HUES6 (cell line): ENCODE measurements around the gene TTC22.

ENCODE experiments used
- H3K27ac ChIP-seq: 2 replicates; pipeline ENCODE4 v1.7.0; 2013; ENCODE audit warnings: low read depth, mild to moderate bottlenecking, low read length, inconsistent platforms
- H3K27me3 ChIP-seq: 2 replicates; pipeline ENCODE4 v1.6.1; 2013; ENCODE audit warnings: low read length; ENCODE audit not compliant: control insufficient read depth, insufficient read depth
- H3K36me3 ChIP-seq: 2 replicates; pipeline ENCODE4 v1.6.1; 2013; ENCODE audit warnings: low read length; ENCODE audit not compliant: control insufficient read depth, insufficient read depth
- H3K4me1 ChIP-seq: 2 replicates; pipeline ENCODE4 v1.6.1; 2013; ENCODE audit warnings: low read length; ENCODE audit not compliant: control insufficient read depth, insufficient read depth
- H3K4me3 ChIP-seq: 2 replicates; pipeline ENCODE4 v1.5.1; 2013; ENCODE audit warnings: low read depth, low read length
- H3K9ac ChIP-seq: one replicate; pipeline ENCODE4 v1.6.1; 2013; ENCODE audit warnings: mild to moderate bottlenecking, low read length
- H3K9me3 ChIP-seq: 2 replicates; pipeline ENCODE4 v1.6.1; 2013; ENCODE audit warnings: low read depth, low read length; ENCODE audit not compliant: control insufficient read depth, insufficient read depth

TTC22 gene

GRCh38 chr1:54813485-54814125, 12.5 kb upstream of the TTC22 start:
- no peak overlapping the region for H3K4me3 ChIP-seq
- H3K9me3 ChIP-seq = no peaks in the 10 kb centered on the region
- no peak overlapping the region for H3K9ac ChIP-seq
- no peaks in the 10 kb centered on the region for H3K36me3 ChIP-seq
- no peaks in the 10 kb centered on the region for H3K27me3 ChIP-seq
- H3K27ac ChIP-seq = no peak overlapping the region
- peaks cover 22% of the 10 kb centered on the region for H3K4me1 ChIP-seq

- Histone ChIP-seq H3K4me1 (peaks cover 22% of the 10 kb centered on the region), H3K27me3 (no peaks in the 10 kb centered on the region), H3K27ac (no peak overlapping the region), H3K4me3 (no peak overlapping the region), H3K9me3 (no peaks in the 10 kb centered on the region), H3K9ac (no peak overlapping the region), H3K36me3 (no peaks in the 10 kb centered on the region)
Measured at GRCh38 chr1:54812801-54813484, 11.8 kb upstream of the TTC22 start.

GRCh38 chr1:54811739-54812655, 10.9 kb upstream of the TTC22 start:
- no peak overlapping the region for H3K27ac ChIP-seq
- no peak overlapping the region for H3K9ac ChIP-seq
- H3K27me3 ChIP-seq = no peaks in the 10 kb centered on the region
- no peaks in the 10 kb centered on the region for H3K36me3 ChIP-seq
- H3K9me3 ChIP-seq = no peaks in the 10 kb centered on the region
- H3K4me1 ChIP-seq = peaks cover 22% of the 10 kb centered on the region
- no peak overlapping the region for H3K4me3 ChIP-seq

GRCh38 chr1:54811066-54811465, 9.9 kb upstream of the TTC22 start:
- H3K36me3 ChIP-seq = no peaks in the 10 kb centered on the region
- H3K9me3 ChIP-seq = no peaks in the 10 kb centered on the region
- H3K4me3 ChIP-seq = no peak overlapping the region
- H3K9ac ChIP-seq = no peak overlapping the region
- H3K4me1 ChIP-seq = peaks cover 22% of the 10 kb centered on the region
- no peaks in the 10 kb centered on the region for H3K27me3 ChIP-seq
- no peak overlapping the region for H3K27ac ChIP-seq

GRCh38 chr1:54810153-54810942, 9.2 kb upstream of the TTC22 start:
- no peak overlapping the region for H3K27ac ChIP-seq
- H3K4me3 ChIP-seq = no peak overlapping the region
- H3K4me1 ChIP-seq = peaks cover 22% of the 10 kb centered on the region
- H3K9ac ChIP-seq = no peak overlapping the region
- H3K36me3 ChIP-seq = no peaks in the 10 kb centered on the region
- no peaks in the 10 kb centered on the region for H3K9me3 ChIP-seq
- no peaks in the 10 kb centered on the region for H3K27me3 ChIP-seq

GRCh38 chr1:54809496-54810074, 8.5 kb upstream of the TTC22 start:
- H3K4me1 ChIP-seq = peaks cover 21% of the 10 kb centered on the region
- no peaks in the 10 kb centered on the region for H3K9me3 ChIP-seq
- H3K27me3 ChIP-seq = no peaks in the 10 kb centered on the region
- H3K9ac ChIP-seq = no peak overlapping the region
- no peaks in the 10 kb centered on the region for H3K36me3 ChIP-seq
- no peak overlapping the region for H3K4me3 ChIP-seq
- no peak overlapping the region for H3K27ac ChIP-seq

GRCh38 chr1:54808443-54809207, 7.5 kb upstream of the TTC22 start:
- Histone ChIP-seq H3K27ac (no peak overlapping the region), H3K4me1 (peaks cover 12% of the 10 kb centered on the region), H3K9me3 (no peaks in the 10 kb centered on the region), H3K9ac (no peak overlapping the region), H3K27me3 (no peaks in the 10 kb centered on the region; the same call in 1 of the 2 replicates), H3K4me3 (no peak overlapping the region), H3K36me3 (no peaks in the 10 kb centered on the region)

GRCh38 chr1:54807756-54808155, 6.6 kb upstream of the TTC22 start:
- Histone ChIP-seq H3K4me3 (no peak overlapping the region), H3K9ac (no peak overlapping the region), H3K9me3 (no peaks in the 10 kb centered on the region), H3K27ac (no peak overlapping the region), H3K4me1 (0 out of 2 replicates have a peak, but pooled peaks cover 4% of the 10 kb centered on the region), H3K27me3 (no peaks in the 10 kb centered on the region; the same call in 1 of the 2 replicates), H3K36me3 (no peaks in the 10 kb centered on the region)

GRCh38 chr1:54806931-54807611, 5.9 kb upstream of the TTC22 start:
- no peak overlapping the region for H3K27ac ChIP-seq
- no peaks in the 10 kb centered on the region for H3K9me3 ChIP-seq
- H3K27me3 ChIP-seq = no peaks in the 10 kb centered on the region; the same call in 1 of the 2 replicates
- no peaks in the 10 kb centered on the region for H3K36me3 ChIP-seq
- H3K4me1 ChIP-seq = no peaks in the 10 kb centered on the region
- no peak overlapping the region for H3K4me3 ChIP-seq
- no peak overlapping the region for H3K9ac ChIP-seq
